Measurements from ENCODE around the gene RNF5.

GRCh38 chr6:32129297-32130088 is 48.7 kb upstream of the RNF5 start:
- TF ChIP-seq EZH2 (IDR thresholded peaks at IDR 0.05; ENCODE audit: insufficient read depth, poor library complexity, severe bottlenecking) (no peak), EZH2phosphoT487 (IDR thresholded peaks at IDR 0.05; ENCODE audit: insufficient read depth, low read depth) (no peak)
